ENCODE data around the gene VPS4A. TPM values are rescaled to one million over a fixed set of nuclear protein-coding genes. Genes with fewer than 3 reads are reported as not detected.

Gene VPS4A
- total RNA-seq, 4 donors from 2014 or later = 41.9 to 46.5 (median 43.6) TPM

- intact Hi-C loops (cut with DNase I) = no loop called here
- DNase-seq (ENCODE audit: extremely low spot score) = no peak
- Histone ChIP-seq H3K27ac (replicated peaks in 1 of 4) (no peak overlapping the region), H3K36me3 (peaks cover 57 to 77% (median 72%) of the 10 kb centered on the region in 4 donors), H3K27me3 (no peaks in the 10 kb centered on the region), H3K4me3 (no peak overlapping the region), H3K4me1 (peaks cover 21 to 38% (median 31%) of the 10 kb centered on the region in 4 donors), H3K9me3 (no peaks in the 10 kb centered on the region)
- no peak for TF ChIP-seq POLR2AphosphoS5 (IDR thresholded peaks at IDR 0.05)
- TF ChIP-seq POLR2A (IDR thresholded peaks at IDR 0.05; ENCODE audit: low read depth) = no peak
- no peak for TF ChIP-seq EP300 (IDR thresholded peaks at IDR 0.05)
- TF ChIP-seq, protein P1, sequence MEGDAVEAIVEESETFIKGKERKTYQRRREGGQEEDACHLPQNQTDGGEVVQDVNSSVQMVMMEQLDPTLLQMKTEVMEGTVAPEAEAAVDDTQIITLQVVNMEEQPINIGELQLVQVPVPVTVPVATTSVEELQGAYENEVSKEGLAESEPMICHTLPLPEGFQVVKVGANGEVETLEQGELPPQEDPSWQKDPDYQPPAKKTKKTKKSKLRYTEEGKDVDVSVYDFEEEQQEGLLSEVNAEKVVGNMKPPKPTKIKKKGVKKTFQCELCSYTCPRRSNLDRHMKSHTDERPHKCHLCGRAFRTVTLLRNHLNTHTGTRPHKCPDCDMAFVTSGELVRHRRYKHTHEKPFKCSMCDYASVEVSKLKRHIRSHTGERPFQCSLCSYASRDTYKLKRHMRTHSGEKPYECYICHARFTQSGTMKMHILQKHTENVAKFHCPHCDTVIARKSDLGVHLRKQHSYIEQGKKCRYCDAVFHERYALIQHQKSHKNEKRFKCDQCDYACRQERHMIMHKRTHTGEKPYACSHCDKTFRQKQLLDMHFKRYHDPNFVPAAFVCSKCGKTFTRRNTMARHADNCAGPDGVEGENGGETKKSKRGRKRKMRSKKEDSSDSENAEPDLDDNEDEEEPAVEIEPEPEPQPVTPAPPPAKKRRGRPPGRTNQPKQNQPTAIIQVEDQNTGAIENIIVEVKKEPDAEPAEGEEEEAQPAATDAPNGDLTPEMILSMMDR (IDR thresholded peaks at IDR 0.05) = no peak
- whole genome bisulfite sequencing = 94% methylated on average over 26 of the region's 30 CpGs
These were observed 4.5 kb downstream of the VPS4A start for GRCh38 chr16:69315486-69316311.

DNA sequence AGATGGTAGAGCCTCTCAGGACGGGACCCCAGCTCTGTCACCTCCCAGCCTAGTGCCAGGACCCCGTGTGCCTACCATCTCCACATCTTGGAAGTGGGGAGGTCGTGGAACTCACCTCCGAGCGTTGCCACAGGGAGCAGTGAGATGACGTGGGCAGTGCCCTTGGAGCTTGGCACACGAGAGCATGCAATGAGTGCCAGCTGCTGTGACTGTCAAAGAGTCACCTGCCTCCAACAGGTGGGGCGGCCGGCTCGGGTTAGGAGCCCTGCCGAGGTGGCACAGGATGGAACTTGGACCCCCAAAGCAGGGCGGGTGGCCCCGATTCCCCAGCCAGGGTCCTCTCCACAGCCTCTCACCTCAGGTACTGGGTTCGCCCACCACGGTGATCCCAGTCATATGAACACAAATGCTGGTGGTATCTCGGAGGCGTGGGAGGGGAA lies 5.5 kb downstream of the VPS4A start:
- H3K4me3 ChIP-seq = no peak overlapping the region
- no peak for DNase-seq (ENCODE audit: extremely low spot score)
- WGBS = 92% methylated on average over 15 of the region's 17 CpGs
- peaks cover 66 to 86% (median 82%) of the 10 kb centered on the region in 4 donors for H3K36me3 ChIP-seq
- intact Hi-C loops (cut with DNase I) = no loop called here
- no peak overlapping the region for H3K27ac ChIP-seq (replicated peaks in 1 of 4)
- H3K4me1 ChIP-seq = peaks cover 21 to 36% (median 30%) of the 10 kb centered on the region in 4 donors
- TF ChIP-seq POLR2AphosphoS5 (IDR thresholded peaks at IDR 0.05) = no peak
- TF ChIP-seq, protein P1 (IDR thresholded peaks at IDR 0.05) = no peak
- TF ChIP-seq EP300 (IDR thresholded peaks at IDR 0.05) = no peak
- no peaks in the 10 kb centered on the region for H3K27me3 ChIP-seq
- no peaks in the 10 kb centered on the region for H3K9me3 ChIP-seq

DNA sequence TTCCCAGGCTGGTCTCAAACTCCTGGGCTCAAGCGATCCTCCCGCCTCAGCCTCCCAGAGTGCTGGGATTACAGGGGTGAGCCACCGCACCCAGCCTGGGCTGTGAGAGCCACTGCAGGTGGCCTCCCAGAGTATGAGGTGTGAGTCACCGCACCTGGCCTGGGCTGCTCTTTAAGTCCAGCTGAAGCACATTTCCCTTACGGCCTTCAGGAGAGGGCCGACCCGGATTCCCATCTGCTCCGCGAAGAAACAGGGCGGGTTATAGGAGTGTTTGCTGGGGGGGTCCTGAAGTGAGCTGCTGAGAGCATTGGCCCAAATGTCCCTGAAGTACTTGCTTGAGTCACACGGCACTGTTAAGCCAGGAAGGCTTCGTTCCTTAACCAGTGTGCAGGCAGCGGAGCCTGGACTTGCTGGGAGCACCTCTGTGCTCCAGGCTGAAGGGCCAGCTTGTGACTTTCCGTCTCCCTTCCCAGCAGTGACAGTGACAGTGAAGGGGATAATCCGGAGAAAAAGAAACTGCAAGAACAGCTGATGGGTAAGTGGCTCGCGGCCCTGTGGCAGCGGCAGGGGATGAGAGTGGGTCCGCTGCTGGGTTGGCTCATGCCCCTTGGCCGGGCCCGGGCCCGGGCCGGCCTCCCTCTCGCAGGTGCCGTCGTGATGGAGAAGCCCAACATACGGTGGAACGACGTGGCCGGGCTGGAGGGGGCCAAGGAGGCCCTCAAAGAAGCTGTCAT lies 7.2 kb downstream of the VPS4A start:
- Histone ChIP-seq H3K27me3 (no peaks in the 10 kb centered on the region), H3K4me1 (peaks cover 7 to 19% (median 15%) of the 10 kb centered on the region in 4 donors), H3K4me3 (no peak overlapping the region), H3K9me3 (no peaks in the 10 kb centered on the region), H3K36me3 (peaks cover 79 to 100% (median 95%) of the 10 kb centered on the region in 4 donors), H3K27ac (replicated peaks in 1 of 4) (no peak overlapping the region)
- no peak for DNase-seq (ENCODE audit: extremely low spot score)
- intact Hi-C loops (cut with DNase I) = no loop called here
- 89% methylated on average over 27 of the region's 30 CpGs for WGBS
- no peak for TF ChIP-seq POLR2AphosphoS5 (IDR thresholded peaks at IDR 0.05)
- TF ChIP-seq EP300 (IDR thresholded peaks at IDR 0.05) = no peak
- TF ChIP-seq, protein P1 (IDR thresholded peaks at IDR 0.05) = no peak
- TF ChIP-seq POLR2A (IDR thresholded peaks at IDR 0.05; ENCODE audit: low read depth) = no peak

DNA sequence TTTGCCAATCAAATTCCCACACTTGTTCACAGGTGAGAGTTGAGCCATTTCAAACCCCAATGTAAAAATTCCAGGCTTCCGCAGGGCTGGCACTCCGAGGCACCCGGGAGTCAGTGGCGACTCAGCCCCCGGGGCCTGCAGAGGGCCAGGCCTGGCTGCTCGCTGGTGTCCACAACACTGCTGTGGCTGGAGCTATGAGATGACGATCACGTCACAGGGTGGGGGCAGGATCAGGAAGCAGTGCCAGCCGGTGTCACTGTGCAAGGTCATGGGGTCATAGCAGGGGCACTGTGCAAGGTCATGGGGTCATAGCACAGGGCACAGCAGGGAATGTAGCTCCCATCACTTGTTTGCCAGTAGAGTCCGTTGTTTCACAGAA lies 7.8 kb downstream of the VPS4A start:
- Histone ChIP-seq H3K27me3 (no peaks in the 10 kb centered on the region), H3K4me1 (peaks cover 7 to 15% (median 11%) of the 10 kb centered on the region in 4 donors), H3K4me3 (no peak overlapping the region), H3K36me3 (peaks cover 82 to 100% (median 97%) of the 10 kb centered on the region in 4 donors), H3K27ac (replicated peaks in 1 of 4) (no peak overlapping the region), H3K9me3 (no peaks in the 10 kb centered on the region)
- TF ChIP-seq POLR2AphosphoS5 (IDR thresholded peaks at IDR 0.05) = no peak
- TF ChIP-seq, protein P1 (IDR thresholded peaks at IDR 0.05) = no peak
- no peak for TF ChIP-seq EP300 (IDR thresholded peaks at IDR 0.05)
- intact Hi-C loops (cut with DNase I) = no loop called here
- 78% methylated on average over 10 of the region's 10 CpGs for WGBS
- DNase-seq (ENCODE audit: extremely low spot score) = no peak

Data from esophagus muscularis mucosa (tissue), 4 donors.